AG08396 (cell line): ENCODE data around the gene IL1B.
"Not testable (repeated sequence)": the region's sequence is repeated elsewhere in the genome, so short reads cannot be mapped to it uniquely, and the experiment has no call there.

Source experiments
- DNase-seq: peaks from one replicate; pipeline ENCODE4 v3.0.0; 2012; ENCODE audit warnings: low spot score, mixed read lengths

Gene IL1B

GRCh38 chr2:112849956-112850355 lies 13.4 kb upstream of the IL1B start:
- no peak for DNase-seq

GRCh38 chr2:112848833-112849232 lies 12.3 kb upstream of the IL1B start:
- no peak for DNase-seq

GRCh38 chr2:112846031-112846430 lies 9.5 kb upstream of the IL1B start:
- DNase-seq: no peak

GRCh38 chr2:112843836-112844235 lies 7.3 kb upstream of the IL1B start:
- DNase-seq: no peak

GRCh38 chr2:112843288-112843687 lies 6.7 kb upstream of the IL1B start:
- DNase-seq: no peak

DNA sequence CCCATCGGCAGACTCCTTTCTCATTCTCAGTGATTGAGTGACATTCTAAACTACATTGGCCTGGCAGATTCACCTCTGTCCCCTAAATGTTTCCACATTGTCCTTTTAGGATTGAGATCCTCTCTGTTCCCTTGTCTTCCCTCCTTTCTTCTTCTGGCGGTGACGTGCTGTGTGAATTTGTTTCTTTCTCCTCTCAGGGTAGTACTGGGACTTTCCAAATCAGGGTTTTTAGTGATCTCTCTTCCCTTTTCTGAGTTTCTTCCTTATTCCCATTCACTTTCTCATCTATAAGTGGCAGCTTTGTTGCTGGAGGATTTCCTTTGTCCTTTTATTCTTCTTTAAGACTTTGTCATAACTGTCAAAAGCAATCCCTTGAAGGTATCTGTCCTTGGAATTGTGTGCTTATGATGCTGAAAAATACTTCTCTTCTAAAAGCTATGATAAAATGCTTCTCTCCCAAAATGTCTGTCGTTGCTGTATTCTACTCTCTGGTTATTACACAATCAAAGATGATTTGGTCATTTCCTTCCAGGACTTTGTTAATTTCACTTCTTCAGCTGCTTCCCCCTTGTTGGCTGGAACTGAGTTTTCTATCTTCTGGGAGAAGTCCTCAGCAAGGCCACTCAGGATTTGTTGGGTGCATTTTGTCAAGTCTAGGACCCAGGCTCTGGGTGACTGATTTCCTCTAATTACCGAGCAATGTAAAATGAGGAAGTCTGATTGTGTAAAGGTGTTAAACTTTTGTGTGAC lies 4.9 kb upstream of the IL1B start:
- DNase-seq: no peak

DNA sequence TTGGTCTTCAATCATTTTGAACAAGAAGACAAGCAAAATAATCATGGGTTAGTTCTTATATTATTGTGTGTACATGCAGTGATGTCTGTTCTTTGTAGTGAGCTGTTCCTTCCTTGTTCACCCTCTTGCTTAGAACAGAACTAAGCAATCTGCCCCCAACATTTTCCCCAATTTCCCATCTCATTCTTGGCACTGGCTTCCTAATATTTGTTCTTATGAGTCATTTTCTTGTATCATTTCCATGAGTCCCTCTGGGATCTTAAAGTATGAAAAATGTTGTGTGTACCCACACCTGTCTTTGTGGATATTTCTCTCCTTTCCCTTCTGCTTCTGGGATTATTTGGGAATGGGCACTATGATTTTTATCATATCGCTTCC lies 3.5 kb upstream of the IL1B start:
- no peak for DNase-seq

- no peak for DNase-seq
Measured at GRCh38 chr2:112839407-112840067, 3.0 kb upstream of the IL1B start.

GRCh38 chr2:112836163-112836560 lies 417 bp downstream of the IL1B start:
- no peak for DNase-seq

DNA sequence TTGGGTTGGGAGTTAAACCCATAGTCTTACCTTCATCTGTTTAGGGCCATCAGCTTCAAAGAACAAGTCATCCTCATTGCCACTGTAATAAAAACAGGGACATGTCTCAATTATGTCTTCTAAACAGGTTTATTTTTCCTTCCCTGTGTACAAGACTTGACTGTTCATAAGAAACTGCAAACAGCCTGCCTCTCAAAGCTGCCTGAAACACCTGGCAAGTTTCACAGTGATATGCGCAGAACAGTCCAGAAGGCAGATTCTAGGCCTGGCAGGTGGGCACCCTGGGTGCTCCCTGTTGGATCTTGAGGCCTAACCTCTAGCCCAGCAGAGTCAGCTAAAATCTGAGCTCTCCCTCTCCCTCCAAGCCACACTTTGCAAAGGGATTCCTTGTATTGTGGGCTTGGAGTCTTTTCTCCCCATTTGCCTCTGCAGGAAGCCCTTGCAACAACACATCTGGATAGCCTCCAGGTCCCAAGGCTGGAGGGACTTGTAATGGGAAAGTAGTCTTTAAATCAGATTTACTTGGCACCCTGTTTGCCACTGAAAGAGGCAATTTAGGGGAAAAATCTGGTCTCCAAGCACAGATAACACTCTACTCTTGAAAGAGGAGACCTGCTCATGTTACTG lies 930 bp downstream of the IL1B start:
- no peak for DNase-seq

- DNase-seq: no peak
Measured at GRCh38 chr2:112835061-112835501, 1.5 kb downstream of the IL1B start.

DNA sequence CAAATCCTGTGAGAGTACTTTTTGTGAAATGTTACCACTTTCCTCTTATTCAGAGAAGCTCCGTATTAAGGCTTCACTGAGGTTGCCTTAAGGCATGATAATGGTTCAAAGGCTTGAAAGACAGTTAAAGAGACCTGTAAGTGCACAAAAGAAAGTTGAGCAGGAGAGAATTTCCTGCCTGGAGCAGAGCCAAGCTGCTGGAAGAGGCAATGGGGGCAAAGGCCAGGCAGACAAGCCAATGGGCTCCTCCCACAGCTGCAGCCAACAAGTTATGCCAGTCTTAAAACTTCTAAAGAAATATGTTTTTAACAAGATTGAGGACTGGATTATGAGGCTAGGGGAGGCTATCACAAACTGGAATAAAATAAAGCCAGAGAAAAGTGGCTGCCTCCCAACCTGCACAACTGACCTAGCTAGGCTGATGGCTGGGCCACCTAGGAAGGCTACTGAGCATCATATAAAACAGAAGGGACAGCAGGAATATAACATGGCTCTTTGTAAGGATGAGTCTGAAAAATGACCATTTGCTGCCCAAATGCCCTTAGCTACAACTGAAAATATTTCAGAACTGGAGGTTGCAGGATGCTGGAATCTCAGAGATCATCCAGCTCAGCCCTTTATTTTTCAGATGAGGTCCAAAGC lies 2.1 kb downstream of the IL1B start:
- DNase-seq: no peak

GRCh38 chr2:112833976-112834375 lies 2.6 kb downstream of the IL1B start:
- no peak for DNase-seq

DNA sequence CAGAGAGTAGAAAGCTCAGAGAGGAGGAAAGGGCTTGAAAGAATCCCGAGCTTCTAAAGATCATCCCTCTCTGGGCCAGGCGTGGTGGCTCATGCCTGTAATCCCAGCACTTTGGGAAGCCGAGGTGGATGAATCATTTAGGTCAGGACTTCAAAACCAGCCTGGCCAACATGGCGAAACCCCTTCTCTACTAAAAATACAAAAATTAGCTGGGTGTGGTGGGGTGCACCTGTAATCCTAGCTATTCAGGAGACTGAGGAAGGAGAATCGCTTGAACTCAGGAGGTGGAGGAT lies 3.0 kb downstream of the IL1B start:
- not testable (repeated sequence) for DNase-seq

DNA sequence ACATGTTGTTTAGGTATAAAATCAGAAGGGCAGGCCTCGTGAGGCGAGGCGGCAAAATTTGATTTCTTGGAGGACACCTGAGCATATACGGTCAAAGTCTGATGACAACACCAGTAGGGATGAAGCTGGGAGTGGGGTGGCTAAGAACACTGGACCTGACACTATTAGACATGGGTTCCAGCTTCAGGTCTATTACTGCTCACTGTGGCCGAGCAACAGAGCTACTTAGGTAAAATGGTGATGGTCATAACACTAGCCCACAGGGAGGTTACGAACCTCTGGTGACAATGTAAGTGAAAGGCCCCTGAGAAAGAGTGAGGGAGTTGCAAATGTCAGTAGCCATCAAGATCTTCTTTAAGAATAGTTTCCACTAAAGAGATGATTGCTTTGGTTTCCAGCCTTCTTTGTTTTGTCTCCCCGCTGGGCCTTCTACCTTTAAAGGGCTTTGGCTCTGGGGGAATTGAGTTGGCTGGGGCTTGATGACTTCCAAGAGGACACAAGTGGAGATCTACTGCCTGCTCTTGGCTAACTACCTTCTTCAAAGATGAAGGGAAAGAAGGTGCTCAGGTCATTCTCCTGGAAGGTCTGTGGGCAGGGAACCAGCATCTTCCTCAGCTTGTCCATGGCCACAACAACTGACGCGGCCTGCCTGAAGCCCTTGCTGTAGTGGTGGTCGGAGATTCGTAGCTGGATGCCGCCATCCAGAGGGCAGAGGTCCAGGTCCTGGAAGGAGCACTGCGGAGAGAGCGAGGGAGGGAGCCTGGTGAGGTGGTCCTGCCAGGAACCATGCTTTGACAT lies 3.5 kb downstream of the IL1B start:
- no peak for DNase-seq

GRCh38 chr2:112831946-112832840 lies 4.4 kb downstream of the IL1B start:
- DNase-seq: no peak

- DNase-seq: no peak
Measured at GRCh38 chr2:112831513-112831845, 5.1 kb downstream of the IL1B start.

GRCh38 chr2:112830682-112831512 lies 5.7 kb downstream of the IL1B start:
- no peak for DNase-seq

- DNase-seq: no peak
Measured at GRCh38 chr2:112829961-112830681, 6.5 kb downstream of the IL1B start.
